ENCODE results near the gene SNRK.

DNA sequence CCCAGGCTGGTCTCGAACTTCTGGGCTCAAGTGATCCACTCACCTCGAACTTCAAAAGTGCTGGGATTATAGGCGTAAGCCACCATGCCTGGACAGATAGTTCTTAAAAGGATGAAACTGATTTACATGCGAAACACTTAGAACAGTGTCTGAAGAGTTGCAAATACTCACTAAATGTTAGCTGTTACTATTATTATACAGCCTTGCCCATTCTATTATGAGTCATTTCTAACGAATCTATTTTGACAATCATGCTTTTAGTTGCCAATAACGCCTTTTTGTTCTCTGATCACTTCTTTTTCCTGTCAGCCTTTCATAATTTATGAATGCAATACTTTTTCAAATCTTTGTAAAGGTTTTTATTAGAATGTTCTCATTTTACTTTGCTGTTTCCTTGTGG, 112.7 kb downstream of the SNRK start:
- TF ChIP-seq POLR2AphosphoS5 (IDR thresholded peaks at IDR 0.05) (no peak), POLR2A (IDR thresholded peaks at IDR 0.05) (no peak)
- TF ChIP-seq, protein P1, sequence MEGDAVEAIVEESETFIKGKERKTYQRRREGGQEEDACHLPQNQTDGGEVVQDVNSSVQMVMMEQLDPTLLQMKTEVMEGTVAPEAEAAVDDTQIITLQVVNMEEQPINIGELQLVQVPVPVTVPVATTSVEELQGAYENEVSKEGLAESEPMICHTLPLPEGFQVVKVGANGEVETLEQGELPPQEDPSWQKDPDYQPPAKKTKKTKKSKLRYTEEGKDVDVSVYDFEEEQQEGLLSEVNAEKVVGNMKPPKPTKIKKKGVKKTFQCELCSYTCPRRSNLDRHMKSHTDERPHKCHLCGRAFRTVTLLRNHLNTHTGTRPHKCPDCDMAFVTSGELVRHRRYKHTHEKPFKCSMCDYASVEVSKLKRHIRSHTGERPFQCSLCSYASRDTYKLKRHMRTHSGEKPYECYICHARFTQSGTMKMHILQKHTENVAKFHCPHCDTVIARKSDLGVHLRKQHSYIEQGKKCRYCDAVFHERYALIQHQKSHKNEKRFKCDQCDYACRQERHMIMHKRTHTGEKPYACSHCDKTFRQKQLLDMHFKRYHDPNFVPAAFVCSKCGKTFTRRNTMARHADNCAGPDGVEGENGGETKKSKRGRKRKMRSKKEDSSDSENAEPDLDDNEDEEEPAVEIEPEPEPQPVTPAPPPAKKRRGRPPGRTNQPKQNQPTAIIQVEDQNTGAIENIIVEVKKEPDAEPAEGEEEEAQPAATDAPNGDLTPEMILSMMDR (IDR thresholded peaks at IDR 0.05 in 8 of 11, conservative IDR thresholded peaks at IDR 0.05 in 3 of 11) = no peak
